ENCODE measurements around the gene ZNF335.
"Not testable (repeated sequence)": the region's sequence is repeated elsewhere in the genome, so short reads cannot be mapped to it uniquely, and the experiment has no call there.

ZNF335 gene

DNA sequence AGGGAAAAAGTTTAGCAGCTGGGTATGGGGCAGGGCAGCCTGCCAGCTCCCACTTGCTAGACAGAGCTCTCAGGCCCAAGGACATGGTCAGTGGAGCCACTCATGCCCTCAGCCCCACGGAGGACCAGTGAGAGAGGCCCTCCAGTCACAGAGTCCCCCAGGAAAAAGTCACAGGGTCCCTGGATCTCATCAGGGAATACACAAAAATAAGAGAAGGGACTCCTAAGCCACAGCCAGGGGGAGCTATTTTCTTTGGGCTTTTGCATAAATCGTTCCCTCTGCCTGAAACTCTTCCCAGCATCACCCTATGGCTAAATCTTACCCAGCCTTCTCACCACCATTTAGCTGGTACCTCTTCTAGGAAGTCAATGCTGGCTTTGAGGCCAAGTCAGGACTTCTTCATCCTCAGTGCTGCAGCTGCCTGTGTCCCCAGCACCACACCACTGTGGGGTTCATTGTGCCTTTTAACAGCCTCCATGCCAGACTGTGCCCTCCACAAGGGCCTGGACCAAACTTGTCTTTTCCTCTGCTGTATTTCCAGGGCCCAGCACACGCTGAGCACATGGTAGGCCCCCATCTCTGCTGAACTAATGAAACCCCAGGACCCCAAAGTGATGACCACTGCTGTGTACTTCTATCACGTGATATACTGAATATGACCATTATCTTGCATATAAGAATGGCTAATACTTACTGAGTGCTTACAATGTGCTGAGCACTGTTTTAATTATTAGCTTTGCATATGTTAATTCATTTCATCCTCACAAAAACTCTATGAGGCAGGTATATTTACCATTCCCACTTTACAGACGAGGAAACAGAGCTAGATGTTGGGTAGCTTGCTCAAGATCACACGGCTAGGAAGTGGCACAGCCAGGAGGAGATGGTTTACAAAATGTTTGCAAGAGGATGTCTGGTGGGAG lies 2.0 kb downstream of the ZNF335 start:
- no peak for DNase-seq

DNA sequence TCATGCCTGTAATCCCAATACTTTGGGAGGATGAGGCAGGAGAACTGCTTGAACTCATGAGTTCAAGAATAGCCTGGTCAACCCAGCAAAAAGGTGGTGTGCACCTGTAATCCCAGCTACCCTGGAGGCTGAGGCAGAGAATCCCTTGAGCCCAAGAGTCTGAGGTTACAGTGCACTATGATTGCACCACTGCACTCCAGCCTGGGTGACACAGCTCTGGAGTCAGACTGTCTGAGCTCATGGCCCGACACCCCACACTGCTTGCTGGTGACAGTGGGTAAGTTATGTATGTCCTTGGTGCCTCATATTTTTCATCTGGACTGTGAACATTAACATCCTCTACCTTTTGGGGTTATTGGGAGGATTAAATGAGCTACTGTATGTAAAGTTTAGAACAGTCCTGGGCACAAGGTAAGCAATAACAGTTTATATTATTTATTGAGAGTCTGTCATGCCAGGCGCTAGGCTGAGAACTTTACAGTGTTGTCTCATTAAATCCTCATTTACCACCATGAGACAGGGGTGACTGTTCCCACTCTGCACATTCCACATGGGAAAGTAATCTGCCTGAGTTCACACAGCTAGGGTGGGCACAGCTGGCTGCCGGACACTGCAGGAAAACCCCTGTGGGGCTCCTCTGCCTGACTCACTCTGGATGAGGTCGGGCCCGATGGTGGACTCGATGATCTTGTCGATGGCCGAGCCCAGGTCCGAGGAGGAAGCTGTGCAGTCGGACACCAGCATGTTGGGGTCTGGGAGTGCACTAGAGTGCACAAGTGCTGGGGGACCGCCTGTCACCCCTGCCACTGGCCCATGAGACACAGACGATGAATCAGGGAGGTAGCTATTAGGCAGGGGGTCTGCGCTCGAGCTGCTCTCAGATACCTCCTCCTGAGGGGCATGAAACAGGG lies 2.9 kb downstream of the ZNF335 start:
- no peak for DNase-seq

DNA sequence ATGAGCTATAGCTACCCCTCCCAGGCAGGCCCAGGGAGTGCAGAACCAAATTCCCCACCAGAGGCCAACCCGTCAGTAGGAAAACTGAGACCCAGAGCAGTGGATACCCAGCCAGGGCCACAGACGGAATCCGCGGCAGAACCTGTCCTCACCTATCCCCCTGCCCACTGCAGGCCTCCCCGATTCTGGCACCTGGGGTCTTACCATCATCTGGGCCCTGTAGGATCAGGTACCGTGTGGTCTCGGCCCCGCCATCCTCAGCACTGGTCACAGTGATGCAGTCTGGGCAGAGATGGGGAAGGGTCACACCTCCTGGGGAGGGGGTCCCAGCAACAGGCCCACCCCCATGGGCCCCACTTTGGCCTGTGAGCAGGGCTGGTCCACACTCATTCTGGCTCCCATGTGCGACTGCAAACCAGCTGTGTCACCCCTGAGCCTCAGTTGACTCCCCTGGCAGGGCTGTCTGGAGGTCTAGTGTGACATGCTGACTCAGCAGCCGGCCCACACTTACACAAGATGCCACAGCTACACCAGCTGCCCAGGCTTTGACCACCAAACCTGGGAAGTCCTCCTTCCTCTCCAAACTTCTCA lies 3.8 kb downstream of the ZNF335 start:
- no peak for DNase-seq

DNA sequence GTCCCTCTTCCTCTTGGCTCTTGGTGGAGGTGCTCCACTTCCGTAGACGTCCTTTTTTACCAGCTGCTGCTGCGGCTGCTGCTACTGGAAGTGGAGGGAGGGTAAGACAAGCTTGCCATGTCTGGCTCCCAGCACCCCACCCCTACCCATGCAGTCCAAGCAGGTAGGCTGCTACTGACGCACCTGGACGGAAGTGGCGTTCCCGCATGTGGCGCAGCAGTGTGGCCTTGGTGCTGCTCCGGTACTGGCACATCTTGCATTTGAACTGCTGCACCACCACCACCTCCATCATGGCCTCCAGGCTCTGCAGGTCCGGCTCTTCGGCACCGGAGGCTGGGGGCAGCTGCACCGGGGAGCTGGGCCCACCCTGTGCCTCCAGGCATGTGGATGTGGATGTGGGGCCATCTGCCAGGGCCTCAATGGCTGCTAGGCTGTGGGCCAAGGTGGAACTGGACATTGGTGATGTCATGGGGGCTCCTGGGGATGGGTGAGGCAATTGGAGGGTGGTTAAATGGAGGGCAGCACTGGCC lies 4.4 kb downstream of the ZNF335 start:
- DNase-seq: no peak

DNA sequence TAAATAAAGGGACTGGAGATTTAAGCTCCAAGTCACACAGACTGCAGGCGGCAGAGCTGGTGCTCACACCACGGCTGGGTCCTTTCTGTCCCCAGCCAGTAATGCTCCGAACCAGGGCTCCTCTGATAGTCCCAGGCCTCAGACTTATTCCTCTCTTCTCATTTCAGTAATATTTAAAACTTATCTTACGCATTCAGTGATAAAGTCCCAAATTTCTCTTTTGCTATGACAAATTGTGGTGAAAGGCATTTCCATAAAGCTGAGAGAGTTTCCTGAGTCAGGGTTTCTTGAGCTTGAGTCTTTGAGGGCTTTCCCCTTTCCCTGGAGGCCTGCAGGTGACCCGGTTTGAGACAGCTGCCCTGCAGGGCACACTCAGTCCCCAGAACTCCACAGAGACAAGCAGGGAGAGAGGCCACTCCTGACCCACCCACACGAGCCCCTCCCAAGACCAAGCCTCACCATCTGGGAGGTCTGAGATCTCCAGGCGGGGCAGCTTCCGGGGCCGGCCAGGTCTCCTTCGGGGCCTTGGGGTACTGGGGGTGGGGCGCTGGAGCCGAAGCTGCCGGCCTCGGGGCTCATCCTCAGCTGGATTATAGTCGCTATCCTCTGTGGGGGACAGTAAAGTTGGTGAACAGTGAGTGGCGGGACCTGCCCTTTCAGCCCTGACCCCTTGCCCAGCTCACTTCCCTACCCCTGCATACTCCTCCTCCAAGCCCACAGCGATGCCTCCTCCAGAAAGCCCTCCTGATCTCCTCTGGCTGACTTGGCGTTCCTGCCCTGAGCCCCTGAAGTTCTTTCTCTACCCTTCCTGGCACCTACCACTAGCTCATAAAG lies 6.6 kb downstream of the ZNF335 start:
- no peak for DNase-seq

GRCh38 chr20:45964006-45964400 lies 8.0 kb downstream of the ZNF335 start:
- DNase-seq: no peak

GRCh38 chr20:45963059-45964005 lies 8.7 kb downstream of the ZNF335 start:
- no peak for DNase-seq

GRCh38 chr20:45962031-45962755 lies 9.8 kb downstream of the ZNF335 start:
- no peak for DNase-seq

DNA sequence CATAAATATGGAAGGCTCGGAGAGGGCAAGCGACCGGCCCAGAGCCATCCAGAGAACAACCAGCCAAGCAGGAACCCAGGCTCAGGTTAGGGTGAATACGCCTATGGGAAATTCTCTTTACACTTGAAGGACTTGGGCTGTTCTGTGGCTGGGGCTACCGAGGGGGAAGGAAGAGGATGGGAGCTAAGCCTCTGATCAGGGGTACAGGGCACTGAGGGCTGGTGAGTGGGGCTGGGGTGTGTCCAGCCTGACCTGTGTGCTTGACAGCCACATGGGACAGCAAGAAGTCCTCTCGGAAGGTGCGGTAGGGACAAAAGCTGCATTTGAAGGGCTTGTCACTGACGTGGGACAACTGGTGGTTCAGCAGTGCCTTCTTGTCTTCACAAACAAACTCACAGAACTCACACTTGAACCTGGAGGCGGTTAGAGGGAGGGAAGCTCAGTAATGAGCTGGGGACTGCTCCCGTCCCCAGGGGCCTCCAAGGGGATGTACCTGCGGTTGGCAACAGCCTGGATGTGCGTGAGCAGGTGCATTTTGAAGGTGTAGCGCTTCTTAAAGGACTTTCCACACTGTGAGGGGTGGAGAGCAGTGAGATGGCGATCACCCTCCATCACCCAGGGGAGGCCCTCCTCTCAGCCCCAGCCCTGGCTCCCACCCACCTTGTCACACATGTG lies 11.9 kb downstream of the ZNF335 start:
- DNase-seq: no peak

DNA sequence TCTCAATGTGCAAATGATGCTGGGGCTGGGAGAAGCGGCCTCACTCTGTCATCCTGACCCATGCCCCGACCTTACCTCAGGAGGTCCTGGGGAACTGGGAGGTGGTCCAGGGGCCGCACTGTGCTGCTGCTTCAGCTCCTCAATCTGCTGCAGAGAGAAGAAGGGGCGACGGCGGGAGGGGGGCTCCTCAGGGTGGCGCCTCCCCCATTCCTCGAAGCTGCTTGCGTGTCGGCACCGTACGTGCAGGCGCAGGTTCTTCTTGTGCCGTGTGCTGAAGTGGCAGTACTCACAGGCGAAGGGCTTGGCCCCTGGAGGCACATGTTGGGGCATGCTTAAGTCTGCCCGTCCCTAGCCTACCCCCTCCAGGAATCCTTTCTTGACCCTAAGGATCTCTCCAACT lies 12.9 kb downstream of the ZNF335 start:
- no peak for DNase-seq

GRCh38 chr20:45958593-45958992 lies 13.4 kb downstream of the ZNF335 start:
- DNase-seq: no peak

- no peak for DNase-seq
Observed at GRCh38 chr20:45957021-45957941, 14.7 kb downstream of the ZNF335 start.

- DNase-seq: not testable (repeated sequence)
Observed at GRCh38 chr20:45956326-45956725, 15.7 kb downstream of the ZNF335 start.

GRCh38 chr20:45953672-45954071 lies 18.3 kb downstream of the ZNF335 start:
- DNase-seq: no peak

GRCh38 chr20:45952861-45953260 lies 19.1 kb downstream of the ZNF335 start:
- no peak for DNase-seq

DNA sequence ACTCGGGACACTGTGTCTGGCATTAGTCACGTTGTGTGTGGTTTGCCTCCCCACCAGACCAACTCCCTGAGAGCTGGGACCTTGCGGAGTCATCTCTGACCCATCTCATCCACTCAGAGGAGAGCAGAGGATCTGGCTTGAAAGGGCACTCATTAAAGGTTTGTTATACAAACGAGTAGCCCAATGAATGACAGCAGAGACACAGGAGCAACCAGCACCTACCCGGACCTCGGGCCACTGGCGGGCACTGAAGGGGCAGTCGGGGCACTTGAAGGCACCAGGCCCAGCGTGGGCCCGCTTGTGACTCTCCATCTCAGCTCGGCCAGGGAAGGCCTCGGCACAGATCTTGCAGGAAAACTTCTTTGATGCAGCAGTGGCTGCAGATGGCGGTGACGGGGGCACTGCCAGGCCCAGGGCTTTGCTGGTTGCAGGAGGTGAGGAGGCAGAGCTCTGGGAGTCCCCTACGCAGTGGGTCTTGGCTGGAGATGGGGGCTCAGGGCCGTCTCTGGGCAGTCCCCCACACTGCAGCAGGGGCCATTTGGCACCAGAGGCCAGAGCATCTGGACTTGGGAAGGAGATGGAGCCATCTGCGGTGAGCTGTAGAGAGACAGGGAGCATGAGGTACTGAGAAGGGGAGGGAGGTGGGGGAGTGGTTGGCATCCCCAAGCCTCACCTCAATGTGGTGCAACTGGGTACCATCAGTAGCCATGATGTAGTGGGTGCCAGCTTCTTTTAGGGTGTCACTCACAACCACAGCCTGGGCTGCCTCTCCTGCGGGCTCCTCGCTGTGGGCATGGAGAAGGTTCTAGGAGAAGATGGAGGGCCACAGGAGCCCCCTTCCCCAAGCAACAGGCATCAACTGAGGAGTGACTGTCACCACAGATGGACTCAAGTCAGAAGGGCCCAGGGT lies 19.8 kb downstream of the ZNF335 start:
- no peak for DNase-seq

DNA sequence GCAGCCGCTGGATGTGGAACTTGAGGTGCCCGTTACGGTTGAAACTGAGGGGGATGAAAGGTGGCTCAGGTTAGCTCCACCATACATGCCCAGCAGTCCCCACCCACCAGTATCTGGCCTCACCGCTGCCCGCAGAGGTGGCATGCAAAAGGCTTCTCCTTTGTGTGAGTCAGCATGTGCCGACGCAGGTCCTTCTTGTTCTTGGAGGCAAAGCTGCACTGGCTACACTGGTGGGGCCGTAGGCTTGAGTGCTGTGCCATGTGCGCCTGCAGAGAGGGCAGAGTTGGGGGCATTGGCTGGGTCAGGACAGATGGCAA lies 21.7 kb downstream of the ZNF335 start:
- no peak for DNase-seq

Measured in DMS79 (cell line).